ENCODE data around the gene DRAXIN. TPM values are rescaled to one million over a fixed set of nuclear protein-coding genes. Genes with fewer than 3 reads are reported as not detected.

The DRAXIN gene
- total RNA-seq, 4 donors from 2014 or later = not detected

DNA sequence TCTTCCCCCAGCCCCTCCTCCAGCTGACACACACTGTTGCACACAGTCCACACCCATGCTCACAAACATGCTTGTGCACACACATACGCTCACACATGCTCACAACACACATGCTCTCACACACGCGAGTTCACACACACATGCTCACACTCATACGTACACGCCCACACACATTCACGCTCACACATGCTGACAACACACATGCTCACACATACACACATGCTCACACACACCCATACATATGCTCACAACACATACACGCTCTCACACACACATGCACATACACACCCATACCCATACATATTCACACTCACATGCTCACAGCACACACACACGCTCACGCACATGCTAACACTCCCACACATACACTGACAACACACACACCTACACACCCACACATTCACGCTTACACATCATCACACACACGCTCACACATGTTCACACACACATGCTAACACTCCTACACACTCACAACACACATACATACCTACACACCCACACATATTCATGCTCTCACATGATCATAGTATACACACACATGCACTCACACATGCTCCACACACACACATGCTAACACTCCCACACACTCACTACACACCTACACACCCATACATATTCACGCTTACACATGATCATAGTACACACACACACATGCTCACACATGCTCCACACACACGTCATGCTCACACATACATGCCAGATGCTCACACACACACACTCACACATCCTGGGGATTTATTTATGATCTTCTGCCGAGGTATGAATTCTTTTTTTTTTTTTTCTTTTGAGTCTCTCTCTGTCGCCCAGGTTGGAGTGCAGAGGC is 10.7 kb downstream of the DRAXIN start:
- peaks cover 39 to 43% (median 40%) of the 10 kb centered on the region in 3 donors for H3K27me3 ChIP-seq
- intact Hi-C loops (cut with DNase I; ENCODE audit: low total_unique reads) = no loop called here

DNA sequence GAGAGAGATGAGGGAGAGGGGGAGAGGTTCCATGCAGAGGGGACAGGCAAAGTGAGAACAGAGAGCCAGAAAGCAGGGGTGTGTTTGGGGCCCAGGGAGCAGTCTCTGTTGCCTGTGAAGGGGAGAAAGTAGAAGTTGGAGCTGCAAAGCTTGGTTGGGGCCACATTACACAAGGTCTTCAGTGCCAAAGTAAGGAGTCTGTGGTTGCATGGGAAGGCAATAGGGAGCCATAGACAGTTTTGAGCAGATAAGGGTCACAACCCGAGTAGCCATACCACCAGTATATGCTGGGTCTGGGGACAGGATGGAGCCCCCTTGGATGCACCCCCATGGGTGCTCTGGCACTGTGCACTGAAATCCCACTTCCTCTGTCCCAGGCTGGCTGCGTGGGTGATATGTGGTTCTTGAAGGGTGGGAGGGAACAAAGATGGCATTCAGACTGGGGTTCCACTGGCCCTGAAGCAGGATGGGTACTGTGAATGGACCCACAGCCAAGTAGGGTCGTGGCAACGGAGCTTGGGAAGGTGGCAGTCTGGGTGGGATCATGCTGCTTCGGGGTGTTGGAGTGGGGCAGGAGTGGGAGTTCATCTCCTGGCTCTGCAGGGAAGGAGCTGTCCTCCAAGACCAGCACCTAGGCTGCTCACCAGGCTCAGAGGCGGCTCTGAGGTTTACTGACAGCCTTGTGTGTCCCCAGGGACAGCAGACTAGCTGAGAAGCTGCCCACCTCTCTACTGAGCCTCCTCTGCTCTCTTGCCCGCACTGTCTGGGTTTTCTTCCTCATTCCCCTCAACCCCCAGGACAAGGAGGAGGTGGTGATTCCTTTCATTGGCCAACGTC is 12.1 kb downstream of the DRAXIN start:
- no peak for ATAC-seq
- in situ Hi-C loops (cut with MboI; ENCODE audit: low sequenced_read_pairs in 4 of 4) = no loop called here
- no peak for TF ChIP-seq POLR2A (IDR thresholded peaks at IDR 0.05)
- TF ChIP-seq, protein P1, sequence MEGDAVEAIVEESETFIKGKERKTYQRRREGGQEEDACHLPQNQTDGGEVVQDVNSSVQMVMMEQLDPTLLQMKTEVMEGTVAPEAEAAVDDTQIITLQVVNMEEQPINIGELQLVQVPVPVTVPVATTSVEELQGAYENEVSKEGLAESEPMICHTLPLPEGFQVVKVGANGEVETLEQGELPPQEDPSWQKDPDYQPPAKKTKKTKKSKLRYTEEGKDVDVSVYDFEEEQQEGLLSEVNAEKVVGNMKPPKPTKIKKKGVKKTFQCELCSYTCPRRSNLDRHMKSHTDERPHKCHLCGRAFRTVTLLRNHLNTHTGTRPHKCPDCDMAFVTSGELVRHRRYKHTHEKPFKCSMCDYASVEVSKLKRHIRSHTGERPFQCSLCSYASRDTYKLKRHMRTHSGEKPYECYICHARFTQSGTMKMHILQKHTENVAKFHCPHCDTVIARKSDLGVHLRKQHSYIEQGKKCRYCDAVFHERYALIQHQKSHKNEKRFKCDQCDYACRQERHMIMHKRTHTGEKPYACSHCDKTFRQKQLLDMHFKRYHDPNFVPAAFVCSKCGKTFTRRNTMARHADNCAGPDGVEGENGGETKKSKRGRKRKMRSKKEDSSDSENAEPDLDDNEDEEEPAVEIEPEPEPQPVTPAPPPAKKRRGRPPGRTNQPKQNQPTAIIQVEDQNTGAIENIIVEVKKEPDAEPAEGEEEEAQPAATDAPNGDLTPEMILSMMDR (IDR thresholded peaks at IDR 0.05 in 4 of 5, conservative IDR thresholded peaks at IDR 0.05 in 1 of 5) = no peak
- Histone ChIP-seq H3K4me3 (no peak overlapping the region), H3K27me3 (peaks cover 36 to 41% (median 36%) of the 10 kb centered on the region in 3 donors), H3K4me1 (peaks cover 0 to 13% of the 10 kb centered on the region in 2 donors), H3K27ac (no peak overlapping the region), H3K36me3 (no peaks in the 10 kb centered on the region), H3K9me3 (no peaks in the 10 kb centered on the region)
- no peak for DNase-seq
- intact Hi-C loops (cut with DNase I; ENCODE audit: low total_unique reads) = no loop called here

More for the DNA sequence above, 10.7 kb downstream of the DRAXIN start:
- no peak overlapping the region for H3K27ac ChIP-seq
- H3K4me3 ChIP-seq = no peak overlapping the region
- TF ChIP-seq POLR2A (IDR thresholded peaks at IDR 0.05) = no peak
- TF ChIP-seq, protein P1 (IDR thresholded peaks at IDR 0.05 in 4 of 5, conservative IDR thresholded peaks at IDR 0.05 in 1 of 5) = no peak
- H3K9me3 ChIP-seq = no peaks in the 10 kb centered on the region
- DNase-seq = no peak
- no peaks in the 10 kb centered on the region for H3K36me3 ChIP-seq
- H3K4me1 ChIP-seq = peaks cover 0 to 13% of the 10 kb centered on the region in 2 donors
- in situ Hi-C loops (cut with MboI; ENCODE audit: low sequenced_read_pairs in 4 of 4) = no loop called here
- ATAC-seq = no peak

DNA sequence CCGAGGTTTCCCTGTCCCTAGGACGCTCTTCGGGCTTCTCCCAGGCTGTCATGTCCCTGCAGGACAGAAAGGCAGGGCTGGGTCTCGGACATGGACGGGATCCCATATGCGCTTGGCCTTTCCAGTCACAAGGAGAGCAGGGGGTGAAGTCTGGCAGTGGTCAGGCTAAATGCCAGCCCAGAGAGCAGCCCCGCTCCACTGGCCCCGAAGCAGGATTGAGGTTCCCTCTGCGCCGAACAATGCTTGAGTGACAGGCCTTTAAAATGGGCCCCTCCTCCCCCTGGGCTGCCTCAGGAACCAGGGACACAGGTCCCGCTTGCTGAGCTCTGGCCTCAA is 12.7 kb downstream of the DRAXIN start:
- intact Hi-C loops (cut with DNase I; ENCODE audit: low total_unique reads) = no loop called here
- TF ChIP-seq, protein P1 (IDR thresholded peaks at IDR 0.05 in 4 of 5, conservative IDR thresholded peaks at IDR 0.05 in 1 of 5) = no peak
- no peak for TF ChIP-seq POLR2A (IDR thresholded peaks at IDR 0.05)
- DNase-seq (no peak), ATAC-seq (no peak)
- H3K4me3 ChIP-seq = no peak overlapping the region
- in situ Hi-C loops (cut with MboI; ENCODE audit: low sequenced_read_pairs in 4 of 4) = no loop called here
- H3K27ac ChIP-seq = no peak overlapping the region
- H3K27me3 ChIP-seq = peaks cover 31 to 36% (median 35%) of the 10 kb centered on the region in 3 donors
- no peaks in the 10 kb centered on the region for H3K9me3 ChIP-seq
- H3K36me3 ChIP-seq = no peaks in the 10 kb centered on the region
- H3K4me1 ChIP-seq = peaks cover 0 to 13% of the 10 kb centered on the region in 2 donors

DNA sequence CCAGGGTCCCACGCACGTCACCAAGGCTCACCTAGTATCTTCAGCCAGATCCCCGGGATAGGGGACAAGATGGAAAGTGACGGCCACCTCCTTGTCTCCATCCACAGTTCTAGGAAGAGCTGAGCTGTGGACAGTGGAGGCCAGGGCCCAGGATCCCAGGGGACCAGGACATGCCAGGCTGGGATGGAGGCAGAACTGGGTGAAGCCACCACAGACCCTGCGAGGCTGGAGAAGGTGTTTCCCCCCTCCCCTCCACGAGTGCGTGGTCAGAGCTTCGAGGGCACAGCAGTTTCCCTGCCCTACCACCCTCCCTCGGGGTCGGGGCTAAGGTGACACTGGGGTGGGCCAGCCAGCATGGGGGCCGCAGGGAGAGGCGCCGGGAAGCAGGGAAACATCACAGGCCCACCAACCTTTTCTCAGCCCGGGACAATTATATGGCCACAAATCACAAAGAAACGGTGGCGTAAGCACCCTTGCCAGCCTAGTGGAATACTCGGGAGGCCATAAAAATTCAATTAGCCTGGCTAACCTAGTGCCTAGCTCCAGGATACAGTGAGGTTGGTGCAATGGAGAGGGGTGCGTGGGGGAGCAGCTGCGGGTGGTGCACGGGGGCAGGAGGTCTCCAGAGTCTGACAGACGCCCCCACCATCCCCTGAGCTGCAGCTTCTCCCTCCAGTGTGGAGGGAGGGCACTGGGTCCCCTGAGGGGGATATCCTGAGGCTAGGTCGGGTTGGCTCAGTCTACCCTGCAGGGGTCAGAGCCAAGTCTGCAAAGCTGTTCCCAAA is 13.4 kb downstream of the DRAXIN start:
- Histone ChIP-seq H3K9me3 (no peaks in the 10 kb centered on the region), H3K4me3 (no peak overlapping the region), H3K27ac (no peak overlapping the region), H3K4me1 (peaks cover 0 to 13% of the 10 kb centered on the region in 2 donors), H3K27me3 (peaks cover 24 to 31% (median 30%) of the 10 kb centered on the region in 3 donors), H3K36me3 (no peaks in the 10 kb centered on the region)
- no peak for DNase-seq
- TF ChIP-seq, protein P1 (IDR thresholded peaks at IDR 0.05 in 4 of 5, conservative IDR thresholded peaks at IDR 0.05 in 1 of 5) = no peak
- TF ChIP-seq POLR2A (IDR thresholded peaks at IDR 0.05) = no peak
- no peak for ATAC-seq
- in situ Hi-C loops (cut with MboI; ENCODE audit: low sequenced_read_pairs in 4 of 4) = no loop called here
- intact Hi-C loops (cut with DNase I; ENCODE audit: low total_unique reads) = no loop called here
